ENCODE measurements around the gene TTC9. TPM values are rescaled to one million over a fixed set of nuclear protein-coding genes. Genes with fewer than 3 reads are reported as not detected.

Gene TTC9
- total RNA-seq = 1 to 10 TPM; 2.4 to 5.6 (median 3.8) TPM
- total RNA-seq (2013) = 10.3 TPM

GRCh38 chr14:70641548-70642302, at the start of gene TTC9:
Gene TTC9, plus strand, starts transcription at chr14:70641916. Its CDS starts 214 bp downstream, at chr14:70642130.
- DNase-seq (peak in 1 of 2 donors; percentile 38), ATAC-seq (peak; percentile 36 to 52 (median 46))
- Mint-ChIP-seq H3K27ac (peak within 1 kb of the TSS in 1 of 2 donors; percentile 87), H3K4me3 (peak within 1 kb of the TSS; percentile 93), H3K4me1 (peaks cover 8 to 49% of the 10 kb centered on the region in 2 donors), H3K9me3 (no peaks in the 10 kb centered on the region), H3K27me3 (ENCODE audit: low read depth in 2 of 2) (peaks cover 5 to 32% of the 10 kb centered on the region in 2 donors), H3K36me3 (no peaks in the 10 kb centered on the region)
- no peaks in the 10 kb centered on the region for H3K36me3 ChIP-seq (ENCODE audit: control insufficient read depth, insufficient read depth, low read length)
- H3K27ac ChIP-seq (ENCODE audit: low read length) = peak within 1 kb of the TSS; percentile 26
- WGBS (ENCODE audit: insufficient coverage) = under 1% methylated on average over 105 of the region's 105 CpGs
- intact Hi-C loops (cut with micrococcal nuclease) = no loop called here
- TF ChIP-seq CTCF (IDR thresholded peaks at IDR 0.05) = no peak
- H3K27me3 ChIP-seq (ENCODE audit: control insufficient read depth, insufficient read depth, low read length) = peaks cover 6% of the 10 kb centered on the region
- peak within 1 kb of the TSS; percentile 45 for H3K4me3 ChIP-seq (ENCODE audit: low read length)
- no peaks in the 10 kb centered on the region for H3K9me3 ChIP-seq (ENCODE audit: control insufficient read depth, insufficient read depth, low read length)
- peaks cover 21% of the 10 kb centered on the region for H3K4me1 ChIP-seq (ENCODE audit: control insufficient read depth, insufficient read depth, low read length)

GRCh38 chr14:70594461-70594860, 47.3 kb upstream of the TTC9 start:
- H3K36me3 Mint-ChIP-seq = peaks cover 30% of the 10 kb centered on the region
- no peak overlapping the region for H3K27ac ChIP-seq (ENCODE audit: low read length)
- no peak overlapping the region for H3K4me3 ChIP-seq (ENCODE audit: low read length)
- peaks cover 2% of the 10 kb centered on the region for H3K4me1 ChIP-seq (ENCODE audit: control insufficient read depth, insufficient read depth, low read length)
- peaks cover 13 to 15% of the 10 kb centered on the region in 2 donors for H3K4me1 Mint-ChIP-seq
- no peaks in the 10 kb centered on the region for H3K9me3 Mint-ChIP-seq
- 98% methylated on average over 9 of the region's 9 CpGs for WGBS (ENCODE audit: insufficient coverage)
- H3K9me3 ChIP-seq (ENCODE audit: control insufficient read depth, insufficient read depth, low read length) = no peaks in the 10 kb centered on the region
- ATAC-seq = no peak
- no peaks in the 10 kb centered on the region for H3K27me3 Mint-ChIP-seq (ENCODE audit: low read depth in 2 of 2)
- H3K36me3 ChIP-seq (ENCODE audit: control insufficient read depth, insufficient read depth, low read length) = peaks cover 68% of the 10 kb centered on the region
- no peak overlapping the region for H3K27ac Mint-ChIP-seq
- intact Hi-C loops (cut with micrococcal nuclease) = no loop called here
- DNase-seq = no peak
- no peaks in the 10 kb centered on the region for H3K27me3 ChIP-seq (ENCODE audit: control insufficient read depth, insufficient read depth, low read length)
- H3K4me3 Mint-ChIP-seq = no peak overlapping the region
- TF ChIP-seq CTCF (IDR thresholded peaks at IDR 0.05) = no peak

- Histone ChIP-seq H3K27ac (ENCODE audit: low read length) (no peak overlapping the region), H3K27me3 (ENCODE audit: control insufficient read depth, insufficient read depth, low read length) (no peaks in the 10 kb centered on the region), H3K4me3 (ENCODE audit: low read length) (no peak overlapping the region), H3K9me3 (ENCODE audit: control insufficient read depth, insufficient read depth, low read length) (no peaks in the 10 kb centered on the region), H3K36me3 (ENCODE audit: control insufficient read depth, insufficient read depth, low read length) (peaks cover 58% of the 10 kb centered on the region), H3K4me1 (ENCODE audit: control insufficient read depth, insufficient read depth, low read length) (peaks cover 5% of the 10 kb centered on the region)
- Mint-ChIP-seq H3K4me1 (peaks cover 24 to 26% of the 10 kb centered on the region in 2 donors), H3K27ac (no peak overlapping the region), H3K27me3 (ENCODE audit: low read depth in 2 of 2) (no peaks in the 10 kb centered on the region), H3K36me3 (peaks cover 19% of the 10 kb centered on the region), H3K9me3 (no peaks in the 10 kb centered on the region), H3K4me3 (no peak overlapping the region)
- TF ChIP-seq CTCF (IDR thresholded peaks at IDR 0.05) = no peak
- intact Hi-C loops (cut with micrococcal nuclease) = no loop called here
- DNase-seq = no peak
- WGBS (ENCODE audit: insufficient coverage) = 83% methylated on average over 9 of the region's 9 CpGs
- ATAC-seq = no peak
Observed at GRCh38 chr14:70595443-70596185, 46.1 kb upstream of the TTC9 start.
